KMS-11 (cell line): ENCODE results near the gene SP1.

Experiments used
- H2AFZ ChIP-seq: fragments of 200-600 bp; sonication (generic); 2 replicates; pipeline ENCODE4 v1.6.1; 2016; ENCODE audit warnings: antibody characterized with exemption, mixed run types, low read depth
- H3K27ac ChIP-seq: fragments of 200-600 bp; sonication (generic); 2 replicates; pipeline ENCODE4 v1.6.1; 2016; ENCODE audit warnings: mild to moderate bottlenecking, mixed run types
- H3K27me3 ChIP-seq: fragments of 200-600 bp; sonication (generic); 2 replicates; pipeline ENCODE4 v1.6.1; 2017; ENCODE audit warnings: mild to moderate bottlenecking, low read depth, mixed run types, moderate library complexity; ENCODE audit not compliant: insufficient read depth
- H3K36me3 ChIP-seq: fragments of 200-600 bp; sonication (generic); 2 replicates; pipeline ENCODE4 v1.6.1; 2017; ENCODE audit warnings: mild to moderate bottlenecking, mixed run types; ENCODE audit not compliant: insufficient read depth
- H3K4me1 ChIP-seq: fragments of 200-600 bp; sonication (generic); 2 replicates; pipeline ENCODE4 v1.6.1; 2016; ENCODE audit warnings: mild to moderate bottlenecking, low read depth, mixed run types; ENCODE audit not compliant: poor library complexity, severe bottlenecking
- H3K4me2 ChIP-seq: fragments of 200-600 bp; sonication (generic); 2 replicates; pipeline ENCODE4 v1.7.0; 2016; ENCODE audit warnings: mild to moderate bottlenecking, mixed run types
- H3K4me3 ChIP-seq: fragments of 200-600 bp; sonication (generic); IDR thresholded peaks from 2 replicates; pipeline ENCODE4 v1.6.1; 2017; ENCODE audit warnings: low read depth, low read length, mixed read lengths; ENCODE audit not compliant: insufficient read depth
- H3K79me2 ChIP-seq: fragments of 200-600 bp; sonication (generic); 2 replicates; pipeline ENCODE4 v1.6.1; 2016; ENCODE audit warnings: low read depth, mixed run types; ENCODE audit not compliant: insufficient read depth
- H3K9ac ChIP-seq: fragments of 200-600 bp; sonication (generic); 2 replicates; pipeline ENCODE4 v1.6.1; 2016; ENCODE audit warnings: mild to moderate bottlenecking, mixed run types
- H4K20me1 ChIP-seq: fragments of 200-600 bp; sonication (generic); 2 replicates; pipeline ENCODE4 v1.6.1; 2016; ENCODE audit warnings: mild to moderate bottlenecking, mixed run types; ENCODE audit not compliant: insufficient read depth
- CTCF ChIP-seq: fragments of 200-600 bp; sonication (generic); conservative IDR thresholded peaks from 2 replicates; pipeline ENCODE4 v1.6.1; 2017; ENCODE audit warnings: low read depth, mild to moderate bottlenecking, antibody characterized with exemption, low read length, moderate library complexity, mixed read lengths

Gene SP1

DNA sequence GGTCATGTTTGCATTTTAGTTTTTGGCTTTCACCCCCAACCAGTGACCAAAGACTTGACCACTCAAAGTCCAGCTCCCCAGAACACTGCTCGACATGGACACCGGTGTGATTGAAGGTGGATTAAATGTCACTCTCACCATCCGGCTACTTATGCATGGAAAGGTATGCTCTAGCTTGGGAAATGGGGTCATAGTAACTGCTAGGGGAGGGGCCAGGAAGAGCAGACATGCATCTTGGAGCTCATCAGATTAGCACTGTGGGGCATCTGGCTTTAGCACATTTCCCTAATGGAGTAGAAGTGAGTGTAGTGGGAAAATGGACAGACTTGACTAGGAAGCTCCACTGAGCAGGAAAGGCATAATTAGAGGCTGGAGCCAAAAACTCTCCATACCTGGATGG lies 74.7 kb downstream of the SP1 start:
- H3K4me3 ChIP-seq, result no peak overlapping the region
- no peaks in the 10 kb centered on the region for H3K27me3 ChIP-seq
- no peak overlapping the region for H2AFZ ChIP-seq
- H3K4me1 ChIP-seq, result peaks cover 74% of the 10 kb centered on the region
- peaks cover 55% of the 10 kb centered on the region for H4K20me1 ChIP-seq
- peak overlapping the region; percentile 93; the same call in 1 of the 2 replicates for H3K9ac ChIP-seq
- H3K4me2 ChIP-seq, result peak overlapping the region; percentile 93
- TF ChIP-seq CTCF, result 0 out of 2 replicates have a peak, but pooled peaks have one; percentile 11
- peak overlapping the region; percentile 86 for H3K27ac ChIP-seq
- peaks cover 76% of the 10 kb centered on the region for H3K79me2 ChIP-seq
- peaks cover 59% of the 10 kb centered on the region for H3K36me3 ChIP-seq

GRCh38 chr12:53456654-53457366 lies 76.8 kb downstream of the SP1 start:
- Histone ChIP-seq H3K27me3 (no peaks in the 10 kb centered on the region), H3K27ac (peak overlapping the region; percentile 13; the same call in 1 of the 2 replicates), H4K20me1 (peaks cover 71% of the 10 kb centered on the region), H2AFZ (no peak overlapping the region), H3K79me2 (peaks cover 97% of the 10 kb centered on the region), H3K9ac (no peak overlapping the region), H3K4me3 (no peak overlapping the region), H3K36me3 (peaks cover 80% of the 10 kb centered on the region), H3K4me2 (peak overlapping the region; percentile 93; the same call in 1 of the 2 replicates), H3K4me1 (peaks cover 86% of the 10 kb centered on the region)
- no peak for TF ChIP-seq CTCF

GRCh38 chr12:53459097-53459496 lies 79.1 kb downstream of the SP1 start:
- TF ChIP-seq CTCF, result no peak
- peak overlapping the region; percentile 37; the same call in 1 of the 2 replicates for H3K27ac ChIP-seq
- no peak overlapping the region for H3K4me3 ChIP-seq
- peaks cover 100% of the 10 kb centered on the region for H3K4me1 ChIP-seq
- H3K27me3 ChIP-seq, result no peaks in the 10 kb centered on the region
- H2AFZ ChIP-seq, result no peak overlapping the region
- H3K9ac ChIP-seq, result no peak overlapping the region
- H3K36me3 ChIP-seq, result peaks cover 96% of the 10 kb centered on the region
- peak overlapping the region; percentile 93 for H3K4me2 ChIP-seq
- H3K79me2 ChIP-seq, result peaks cover 100% of the 10 kb centered on the region
- H4K20me1 ChIP-seq, result peaks cover 78% of the 10 kb centered on the region

DNA sequence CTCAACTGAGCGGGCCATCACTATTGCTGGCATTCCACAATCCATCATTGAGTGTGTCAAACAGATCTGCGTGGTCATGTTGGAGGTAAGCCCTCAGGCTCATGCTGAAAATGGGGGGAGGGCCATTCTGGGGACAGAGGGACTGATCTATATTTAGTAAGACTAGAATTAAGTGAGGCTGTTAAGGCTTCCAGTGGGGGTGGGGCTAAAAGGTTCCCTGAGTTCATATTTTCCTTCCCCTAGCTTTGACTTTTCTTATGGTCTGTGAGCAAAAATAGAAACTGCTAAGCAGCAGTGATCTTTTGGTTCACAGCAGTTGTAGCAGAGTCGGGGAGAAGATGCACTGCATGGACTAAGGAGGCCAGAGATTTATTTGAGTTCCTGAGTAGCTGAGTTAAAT lies 81.1 kb downstream of the SP1 start:
- TF ChIP-seq CTCF, result no peak
- H3K4me1 ChIP-seq, result peaks cover 100% of the 10 kb centered on the region
- H3K9ac ChIP-seq, result peak overlapping the region; percentile 11; the same call in 1 of the 2 replicates
- no peak overlapping the region for H3K4me3 ChIP-seq
- peak overlapping the region; percentile 93 for H3K4me2 ChIP-seq
- H2AFZ ChIP-seq, result no peak overlapping the region
- H3K36me3 ChIP-seq, result peaks cover 96% of the 10 kb centered on the region
- no peaks in the 10 kb centered on the region for H3K27me3 ChIP-seq
- H4K20me1 ChIP-seq, result peaks cover 69% of the 10 kb centered on the region
- H3K27ac ChIP-seq, result peak overlapping the region; percentile 37
- H3K79me2 ChIP-seq, result peaks cover 99% of the 10 kb centered on the region
